HG03460 (cell line): ENCODE measurements around the gene TSPOAP1.
"Not testable (repeated sequence)": the region's sequence is repeated elsewhere in the genome, so short reads cannot be mapped to it uniquely, and the experiment has no call there.

ENCODE experiments used
- ATAC-seq: cut with Tn5 transposase; IDR thresholded peaks from one replicate; pipeline ENCODE4 v1.9.1; 2021; ENCODE audit not compliant: unreplicated experiment

Gene TSPOAP1

GRCh38 chr17:58341136-58341860 lies 12.7 kb upstream of the TSPOAP1 start:
- not testable (repeated sequence) for ATAC-seq

- ATAC-seq = no peak
Measured at GRCh38 chr17:58340405-58340876, 11.8 kb upstream of the TSPOAP1 start.

GRCh38 chr17:58339755-58340404 lies 11.3 kb upstream of the TSPOAP1 start:
- ATAC-seq = no peak

DNA sequence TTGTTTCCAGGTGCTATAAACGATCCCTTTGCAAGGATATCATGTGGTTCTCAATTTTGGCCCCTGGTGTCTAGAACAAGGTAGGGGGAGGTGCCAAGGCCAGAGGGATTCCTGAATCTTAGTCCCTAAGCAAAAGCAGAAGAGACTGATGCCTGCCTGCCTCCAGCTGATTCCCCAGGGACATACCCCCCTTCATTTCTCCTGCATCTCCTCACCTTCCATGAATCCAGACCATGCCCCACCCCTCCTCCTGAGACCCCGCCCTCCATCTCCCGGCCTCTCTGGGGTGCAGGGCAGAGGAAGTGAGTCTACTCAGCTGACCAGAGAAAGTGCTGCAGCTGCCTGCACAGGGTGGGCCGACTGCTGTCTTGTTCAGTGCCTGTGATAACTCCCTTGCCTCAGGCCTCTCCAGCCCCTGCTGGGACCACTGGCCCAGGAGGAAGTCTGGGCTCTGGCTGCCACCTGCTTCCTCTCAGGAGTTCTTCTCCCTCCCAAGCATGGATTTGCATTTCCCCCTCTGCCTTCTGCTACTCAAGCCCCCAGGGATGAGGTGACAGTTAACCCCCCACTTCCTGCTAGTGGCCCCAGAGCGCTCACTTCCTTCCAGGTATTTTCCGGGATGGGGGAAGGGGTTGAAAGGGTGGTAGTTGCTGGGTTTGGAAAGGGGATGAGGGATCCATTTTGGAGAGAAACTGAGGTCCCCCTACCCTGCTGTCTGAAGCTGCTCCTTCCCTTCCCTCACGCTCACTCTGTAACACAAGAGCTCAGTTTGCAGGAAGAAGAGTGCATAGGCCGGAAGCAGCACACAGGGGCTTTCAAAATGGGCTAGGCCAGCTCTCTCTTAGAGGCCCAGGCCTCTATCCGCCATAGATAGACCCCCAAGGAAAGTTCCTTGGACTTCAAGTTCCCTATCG lies 10.5 kb upstream of the TSPOAP1 start:
- ATAC-seq = peak; percentile 34

- ATAC-seq = no peak
Measured at GRCh38 chr17:58338454-58338840, 9.9 kb upstream of the TSPOAP1 start.

- peak; percentile 61 for ATAC-seq
Measured at GRCh38 chr17:58337600-58338453, 9.2 kb upstream of the TSPOAP1 start.

DNA sequence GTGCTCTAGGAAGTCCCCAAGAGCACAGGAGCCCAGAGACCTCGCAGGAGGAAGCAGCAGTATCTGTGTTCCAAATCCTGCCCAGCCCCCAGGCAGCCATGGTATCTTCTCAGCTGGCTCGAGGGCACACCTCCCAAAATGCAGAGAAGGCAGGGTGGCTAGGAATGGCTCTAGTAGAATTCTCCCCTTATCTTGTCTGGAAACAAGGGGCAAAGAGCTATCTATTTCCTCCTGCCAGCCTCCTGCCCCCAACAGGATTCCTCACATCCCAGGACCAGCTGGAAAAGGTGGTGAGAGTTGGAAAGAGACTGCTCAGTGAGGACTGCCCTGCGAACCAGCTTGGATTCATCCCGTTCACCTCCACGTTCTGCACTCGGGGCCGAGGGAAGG lies 8.6 kb upstream of the TSPOAP1 start:
- ATAC-seq = no peak

DNA sequence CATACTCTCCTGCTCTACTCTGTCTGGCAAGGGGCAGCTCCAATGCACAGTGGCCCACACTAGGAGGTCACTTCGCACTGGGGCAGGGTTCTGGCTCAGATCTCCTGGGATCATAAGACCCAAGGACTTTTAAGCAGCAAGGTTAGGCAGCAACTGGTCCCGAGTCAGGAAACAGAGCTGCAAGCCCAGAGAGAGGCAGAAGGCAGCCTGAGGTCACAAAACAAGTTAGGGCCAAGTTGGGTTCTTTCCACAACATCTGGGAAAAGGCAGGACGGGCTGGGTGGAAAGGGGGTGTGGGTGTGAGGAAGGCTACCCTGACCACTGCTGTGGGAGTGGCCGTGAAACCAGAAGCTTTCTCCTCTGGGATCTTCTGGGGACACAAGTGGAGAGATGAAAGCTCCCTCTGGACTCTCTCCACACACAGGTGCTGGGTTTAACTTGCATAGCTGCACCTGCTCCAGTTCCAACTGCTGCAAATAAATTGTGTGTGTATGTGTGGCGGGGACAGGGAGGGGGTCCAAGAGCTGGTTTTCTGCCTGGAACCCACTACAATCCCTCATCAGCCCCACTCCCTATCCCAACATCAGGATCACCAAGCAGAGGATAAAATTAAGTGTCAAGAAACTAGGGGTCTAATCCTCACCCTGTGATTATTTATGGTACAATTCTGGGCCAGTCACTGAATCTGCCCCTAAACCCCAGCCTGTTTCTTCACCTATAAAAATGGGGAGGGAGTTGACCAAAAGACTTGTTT lies 8.0 kb upstream of the TSPOAP1 start:
- ATAC-seq = no peak

DNA sequence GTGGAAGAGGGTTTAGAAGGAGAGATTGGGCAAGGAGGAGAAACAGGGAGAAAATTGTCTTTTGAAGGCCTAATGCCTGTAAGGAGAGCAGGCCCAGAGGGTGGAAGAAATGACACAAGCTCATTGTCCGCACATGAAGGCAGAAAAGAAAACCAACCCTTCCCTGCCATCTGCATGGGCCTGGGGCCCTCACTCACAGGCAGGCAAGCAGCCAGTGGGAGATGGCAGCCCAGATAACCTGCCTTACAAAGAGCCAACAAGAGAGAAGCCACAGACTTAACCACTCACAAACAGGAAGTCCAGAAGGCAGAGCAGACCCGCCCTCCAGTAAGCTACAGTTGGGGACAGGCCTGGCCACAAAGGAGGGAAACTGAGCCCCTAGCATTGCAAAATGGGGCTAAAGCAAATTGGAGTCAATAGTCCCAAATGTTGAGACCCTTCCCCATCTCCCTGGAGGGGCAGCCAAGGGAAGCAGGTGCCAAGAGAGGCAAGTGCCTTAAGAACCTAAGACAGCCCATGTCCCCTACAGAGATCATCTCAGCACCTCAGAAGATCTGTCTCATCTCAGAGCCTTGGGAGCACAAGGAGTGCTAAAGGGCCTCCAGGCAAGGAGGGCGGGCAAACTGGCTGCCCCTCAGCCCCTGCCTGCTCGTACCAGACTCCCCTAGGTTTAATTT lies 7.3 kb upstream of the TSPOAP1 start:
- no peak for ATAC-seq

DNA sequence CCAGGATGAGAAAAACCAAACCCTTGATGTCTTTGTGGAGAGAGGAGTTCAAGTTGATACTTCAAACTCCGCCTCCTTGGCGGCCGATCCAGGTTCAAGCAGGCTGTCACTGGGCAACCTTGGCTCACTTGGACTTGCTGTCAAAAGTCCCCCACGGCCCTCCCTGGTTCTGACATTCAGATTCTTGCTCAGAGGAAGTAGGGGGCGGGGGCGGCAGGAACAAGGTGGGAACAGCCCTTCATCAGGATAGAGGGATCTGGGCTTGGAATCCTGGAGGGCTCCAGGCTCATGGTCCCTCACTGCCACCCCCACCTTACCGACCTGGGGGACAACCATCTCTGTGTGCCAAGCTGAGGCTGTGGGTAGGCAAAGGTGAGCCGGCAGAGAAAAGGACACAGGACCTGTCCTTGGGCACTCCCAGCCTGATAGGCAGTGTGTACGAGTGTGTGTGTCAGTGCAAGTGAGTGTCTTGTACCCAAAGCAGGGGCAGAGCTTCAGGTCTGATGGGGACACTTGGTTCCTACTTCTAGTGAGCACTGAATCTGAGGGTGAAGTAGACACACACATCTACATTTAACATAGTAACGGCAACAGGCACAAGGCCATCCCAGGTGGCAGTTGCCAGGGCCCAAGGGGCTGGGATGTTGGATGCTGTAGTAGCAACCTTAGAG lies 6.6 kb upstream of the TSPOAP1 start:
- no peak for ATAC-seq

- no peak for ATAC-seq
Measured at GRCh38 chr17:58334661-58335060, 6.1 kb upstream of the TSPOAP1 start.

GRCh38 chr17:58334256-58334655 lies 5.7 kb upstream of the TSPOAP1 start:
- no peak for ATAC-seq

GRCh38 chr17:58333736-58334207 lies 5.2 kb upstream of the TSPOAP1 start:
- no peak for ATAC-seq

GRCh38 chr17:58332778-58333735 lies 4.5 kb upstream of the TSPOAP1 start:
- ATAC-seq = no peak

- ATAC-seq = no peak
Measured at GRCh38 chr17:58331815-58332777, 3.5 kb upstream of the TSPOAP1 start.
